Aorta (tissue), 5 donors: ENCODE results near the gene CHTOP. TPM values are rescaled to one million over a fixed set of nuclear protein-coding genes. Genes with fewer than 3 reads are reported as not detected.

ENCODE experiments used
- ATAC-seq: fragments of 200-7000 bp; cut with Tn5 transposase; one replicate; pipeline ENCODE4 v1.9.1; 2022; ENCODE audit warnings: moderate library complexity; ENCODE audit not compliant: low FRiP score
- DNase-seq, 2 donors: peaks; one replicate each; pipeline ENCODE4 v3.0.0-alpha.2; 2020
- H3K27ac ChIP-seq, 2 donors: one replicate each; pipeline ENCODE4 v1.5.1; 2013; ENCODE audit warnings: low read length in 2 of 2, mild to moderate bottlenecking in 2 of 2, moderate library complexity in 2 of 2, control low read depth in 1 of 2, inconsistent platforms in 1 of 2, low read depth in 1 of 2
- H3K27me3 ChIP-seq, 2 donors: one replicate each; pipeline ENCODE4 v1.6.1; 2013; ENCODE audit warnings: control low read depth in 1 of 2, low read length in 1 of 2, mild to moderate bottlenecking in 1 of 2, moderate library complexity in 1 of 2; ENCODE audit not compliant: insufficient read depth in 2 of 2, control insufficient read depth in 1 of 2
- H3K36me3 ChIP-seq, 2 donors: one replicate each; pipeline ENCODE4 v1.6.1; 2013; ENCODE audit warnings: control low read depth in 1 of 2, low read length in 1 of 2, mild to moderate bottlenecking in 1 of 2; ENCODE audit not compliant: insufficient read depth in 2 of 2, control insufficient read depth in 1 of 2
- H3K4me1 ChIP-seq, 2 donors: one replicate each; pipeline ENCODE4 v1.6.1; 2013; ENCODE audit warnings: low read length in 2 of 2, control low read depth in 1 of 2, mild to moderate bottlenecking in 1 of 2, moderate library complexity in 1 of 2; ENCODE audit not compliant: insufficient read depth in 2 of 2, control insufficient read depth in 1 of 2
- H3K4me3 ChIP-seq, 2 donors: one replicate each; pipeline ENCODE4 v1.5.1; 2013; ENCODE audit warnings: low read length in 2 of 2, control low read depth in 1 of 2, mild to moderate bottlenecking in 1 of 2
- H3K9me3 ChIP-seq: one replicate; pipeline ENCODE4 v1.6.1; 2013; ENCODE audit warnings: mild to moderate bottlenecking, low read length; ENCODE audit not compliant: control insufficient read depth
- WGBS, 2 donors: extraction: QIAGEN DNeasy Blood & Tissue Kit; methylation state at CpG; one replicate each; pipeline ENCODE4 v1.1.7; 2013; 5-methylcytosine and 5-hydroxymethylcytosine counted together
- intact Hi-C, 2 donors: fragments of 100-400 bp; cut with DNase I; formaldehyde crosslinking; loops; one replicate each; pipeline versions ENCODE4 v1.14.2 to v1.15.0; 2022
- polyA plus RNA-seq, 2 donors: library from polyadenylated mRNA; stranded (reverse); fragments of 200-250 nt; gene quantifications; one replicate each; pipeline ENCODE4 v1.2.3, GENCODE V29; 2013
- total RNA-seq, 2 donors: library from RNA; stranded (reverse); fragmentation: NEBNext Ultra II Directional; extraction: Animal tissue kit (Norgen Biotek cat#: 25700); gene quantifications; one replicate each; pipeline ENCODE4 v1.2.1, GENCODE V29; 2021
- donor health status: healthy with polysubstance abuse.
- donor health status: Bipolar disorder and iron deficiency.
- donor health status: DM: no; HTN: no; CAD: no.
- donor health status: DM: no; HTN: no; CAD: no.
- donor health status: DM: yes; HTN: yes; CAD: no.

The CHTOP gene
- total and polyA plus RNA-seq, 4 donors, result 34.4 to 57.0 (median 53.0) TPM

DNA sequence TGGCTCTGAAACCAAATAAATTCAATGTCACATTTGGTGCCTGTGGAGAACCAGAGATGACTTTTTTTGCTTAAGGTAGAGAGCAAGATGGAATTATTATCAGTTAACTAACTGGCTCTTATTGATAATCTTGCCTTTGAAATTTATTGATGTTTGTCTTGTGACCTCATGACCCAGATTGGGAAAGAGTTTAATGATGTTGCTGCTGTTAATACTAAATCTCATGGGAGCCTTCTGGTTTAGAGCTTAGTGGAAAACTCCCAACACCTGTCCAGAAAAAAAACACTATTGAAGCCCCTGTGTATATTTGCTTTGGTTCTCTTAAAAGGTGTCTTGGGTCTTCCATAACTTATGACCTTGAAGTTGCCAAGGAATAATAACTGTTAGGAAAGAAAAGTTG, 9.9 kb downstream of the CHTOP start:
- intact Hi-C loops, result no loop called here
- ATAC-seq (no peak), DNase-seq (no peak)
- no peak overlapping the region for H3K4me3 ChIP-seq
- H3K27me3 ChIP-seq, result no peaks in the 10 kb centered on the region
- H3K36me3 ChIP-seq, result peaks cover 5 to 8% of the 10 kb centered on the region in 2 donors
- H3K4me1 ChIP-seq, result no peaks in the 10 kb centered on the region
- no peaks in the 10 kb centered on the region for H3K9me3 ChIP-seq
- H3K27ac ChIP-seq, result no peak overlapping the region

DNA sequence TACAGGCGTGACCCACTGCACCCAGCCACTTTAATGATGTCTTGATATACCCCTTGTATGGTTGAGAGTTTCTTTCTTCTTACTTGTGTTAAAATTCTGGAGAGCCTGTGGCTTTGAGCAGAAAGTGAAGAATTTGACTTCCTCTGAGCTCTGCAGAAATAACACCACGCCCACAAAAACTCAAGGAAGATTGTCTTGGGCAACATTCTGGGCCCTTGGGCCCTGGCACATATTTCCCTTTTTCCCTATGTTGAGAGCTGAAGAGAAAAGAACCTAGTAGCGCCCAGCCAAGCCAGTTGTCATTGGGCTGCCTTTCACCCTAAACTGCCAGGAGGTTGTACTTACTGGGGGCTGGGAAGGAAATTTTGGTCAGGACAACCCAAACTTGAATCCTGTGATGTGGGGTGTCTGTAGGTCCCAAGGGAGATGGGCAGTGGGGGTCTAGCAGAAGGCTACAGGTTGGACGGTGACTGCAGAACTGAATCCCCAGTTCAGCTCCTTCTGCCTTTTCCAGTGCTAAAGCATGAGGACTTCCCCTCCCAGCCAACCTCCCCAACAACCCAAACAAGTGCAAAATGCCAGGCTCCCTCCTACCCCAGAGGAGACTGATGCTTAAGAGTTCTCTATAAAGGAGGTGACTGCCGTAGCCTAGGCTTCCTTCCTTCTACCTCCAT, 12.9 kb downstream of the CHTOP start:
- intact Hi-C loops, result no loop called here
- ATAC-seq (no peak), DNase-seq (peak in 1 of 2 donors; percentile 62)
- 67 to 73% methylated on average over 5 of the region's 5 CpGs for WGBS, 2 donors
- no peak overlapping the region for H3K27ac ChIP-seq
- no peaks in the 10 kb centered on the region for H3K9me3 ChIP-seq
- H3K36me3 ChIP-seq, result peaks cover 3 to 4% of the 10 kb centered on the region in 2 donors
- H3K4me3 ChIP-seq, result no peak overlapping the region
- no peaks in the 10 kb centered on the region for H3K27me3 ChIP-seq
- no peaks in the 10 kb centered on the region for H3K4me1 ChIP-seq

- ATAC-seq, result no peak
- intact Hi-C loops, result no loop called here
- DNase-seq, result no peak
- Histone ChIP-seq H3K27me3 (no peaks in the 10 kb centered on the region), H3K4me3 (no peak overlapping the region), H3K4me1 (no peaks in the 10 kb centered on the region), H3K27ac (no peak overlapping the region), H3K9me3 (no peaks in the 10 kb centered on the region), H3K36me3 (peaks cover 3 to 4% of the 10 kb centered on the region in 2 donors)
- 45 to 53% methylated on average over 2 of the region's 2 CpGs for WGBS, 2 donors
Measured at GRCh38 chr1:153647346-153647714, 13.5 kb downstream of the CHTOP start.

DNA sequence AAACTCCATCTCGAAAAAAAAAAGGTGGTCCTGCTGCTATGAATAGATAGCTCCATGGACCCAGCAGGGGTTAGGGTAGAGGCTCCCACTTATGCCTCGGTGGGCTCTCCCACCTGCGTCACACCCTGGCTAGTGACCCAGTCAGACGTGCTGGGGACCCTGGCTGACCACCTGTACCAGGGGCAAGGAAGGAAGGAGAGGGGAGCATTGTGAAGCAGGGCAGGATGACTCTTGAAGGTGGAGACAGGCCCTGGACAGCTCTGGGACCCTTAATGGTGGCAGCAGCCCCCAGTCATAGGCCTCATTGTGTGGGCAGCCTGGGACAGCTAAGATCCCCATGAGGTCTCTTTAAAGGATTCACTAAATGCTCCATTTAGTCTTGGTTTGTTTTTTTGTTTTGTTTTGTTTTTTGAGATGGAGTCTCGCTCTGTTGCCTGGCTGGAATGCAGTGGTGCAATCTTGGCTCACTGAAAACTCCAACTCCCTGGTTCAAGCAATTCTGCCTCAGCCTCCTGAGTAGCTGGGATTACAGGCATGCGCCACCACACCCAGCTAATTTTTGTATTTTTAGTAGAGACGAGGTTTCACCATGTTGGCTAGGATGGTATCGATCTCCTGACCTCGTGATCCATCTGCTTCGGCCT, 14.3 kb downstream of the CHTOP start:
- Histone ChIP-seq H3K27me3 (no peaks in the 10 kb centered on the region), H3K9me3 (no peaks in the 10 kb centered on the region), H3K36me3 (peaks cover 3 to 4% of the 10 kb centered on the region in 2 donors), H3K4me1 (no peaks in the 10 kb centered on the region), H3K4me3 (no peak overlapping the region), H3K27ac (no peak overlapping the region)
- intact Hi-C loops, result no loop called here
- ATAC-seq, result no peak
- no peak for DNase-seq
- WGBS, 2 donors, result 85 to 86% methylated on average over 10 of the region's 10 CpGs

GRCh38 chr1:153649137-153649862, 15.4 kb downstream of the CHTOP start:
- peak in 1 of 2 donors; percentile 52 for DNase-seq
- ATAC-seq, result no peak
- WGBS, 2 donors, result 43 to 44% methylated on average over 3 of the region's 3 CpGs
- Histone ChIP-seq H3K4me3 (no peak overlapping the region), H3K27me3 (no peaks in the 10 kb centered on the region), H3K9me3 (no peaks in the 10 kb centered on the region), H3K36me3 (peaks cover 3% of the 10 kb centered on the region in 2 donors), H3K27ac (no peak overlapping the region), H3K4me1 (no peaks in the 10 kb centered on the region)
- intact Hi-C loops, result no loop called here

- ATAC-seq, result no peak
- Histone ChIP-seq H3K27ac (no peak overlapping the region), H3K36me3 (peaks cover 3% of the 10 kb centered on the region in 2 donors), H3K9me3 (no peaks in the 10 kb centered on the region), H3K4me1 (no peaks in the 10 kb centered on the region), H3K27me3 (no peaks in the 10 kb centered on the region), H3K4me3 (no peak overlapping the region)
- intact Hi-C loops, result no loop called here
- WGBS, 2 donors, result 32 to 34% methylated on average over 2 of the region's 2 CpGs
- peak in 1 of 2 donors; percentile 78 for DNase-seq
Measured at GRCh38 chr1:153649863-153650235, 16.0 kb downstream of the CHTOP start.

DNA sequence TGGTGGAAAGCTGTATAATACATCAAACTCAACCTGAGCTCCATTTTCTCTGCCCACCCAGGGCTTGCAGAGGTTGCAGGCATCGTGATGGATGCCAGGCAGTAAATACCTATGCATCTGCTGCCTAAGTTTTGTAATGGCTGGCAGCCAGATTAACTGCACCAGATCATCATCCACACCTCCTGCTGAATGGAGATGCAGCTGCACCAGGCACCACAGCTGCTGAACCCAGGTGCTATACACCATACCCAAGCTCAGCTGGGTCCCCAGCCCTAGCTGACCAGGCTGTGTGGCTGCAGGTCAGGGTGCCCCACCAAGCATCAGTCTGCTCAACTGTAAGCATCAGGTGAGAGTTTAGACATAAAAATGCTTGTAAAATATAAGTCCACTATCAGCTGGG, 17.9 kb downstream of the CHTOP start:
- Histone ChIP-seq H3K36me3 (no peaks in the 10 kb centered on the region), H3K4me3 (no peak overlapping the region), H3K27ac (no peak overlapping the region), H3K27me3 (no peaks in the 10 kb centered on the region), H3K4me1 (no peaks in the 10 kb centered on the region), H3K9me3 (no peaks in the 10 kb centered on the region)
- ATAC-seq (no peak), DNase-seq (peak in 1 of 2 donors; percentile 12)
- WGBS, 2 donors, result 89 to 92% methylated on average over 1 of the region's 1 CpG
- intact Hi-C loops, result no loop called here

DNA sequence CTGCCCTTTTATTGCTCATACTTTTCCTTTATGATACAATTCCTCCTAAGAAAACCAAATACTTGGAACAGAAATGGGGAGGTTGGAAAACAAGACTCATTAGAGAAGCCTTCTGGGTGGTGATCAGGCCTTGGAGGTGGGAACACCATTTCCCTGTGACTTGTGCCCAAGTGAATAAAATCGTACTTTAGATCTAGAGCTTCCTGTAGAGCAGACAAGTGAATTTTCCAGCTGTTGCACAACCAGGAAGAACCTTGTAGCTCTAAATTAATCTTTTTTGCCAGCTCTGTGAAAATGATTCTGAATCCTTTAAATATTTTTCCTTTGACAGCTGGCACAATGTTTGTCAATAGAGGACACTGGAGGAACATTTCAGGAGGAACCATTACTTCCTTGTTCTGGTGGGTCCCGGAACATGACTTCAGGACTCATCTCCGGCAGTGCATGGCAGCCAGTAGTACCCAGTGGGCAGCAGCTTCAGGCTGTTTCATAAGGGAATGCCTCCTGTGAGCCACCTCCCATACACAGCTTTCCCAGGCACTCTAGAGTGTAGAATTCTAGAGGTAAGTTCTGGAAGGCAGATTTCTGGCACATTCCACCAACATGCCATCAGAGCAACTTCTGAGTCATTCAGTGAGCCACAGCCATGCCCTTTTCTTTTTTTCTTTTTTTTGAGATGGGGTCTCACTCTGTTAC, 19.1 kb downstream of the CHTOP start:
- H3K27me3 ChIP-seq, result no peaks in the 10 kb centered on the region
- no peaks in the 10 kb centered on the region for H3K36me3 ChIP-seq
- H3K27ac ChIP-seq, result no peak overlapping the region
- no peaks in the 10 kb centered on the region for H3K4me1 ChIP-seq
- no peaks in the 10 kb centered on the region for H3K9me3 ChIP-seq
- DNase-seq, result peak in 1 of 2 donors; percentile 69
- ATAC-seq, result no peak
- WGBS, 2 donors, result 40 to 55% methylated on average over 3 of the region's 3 CpGs
- H3K4me3 ChIP-seq, result no peak overlapping the region
- intact Hi-C loops, result no loop called here
